GM18517 (cell line): Measurements from ENCODE around the gene C12orf75.
"Not testable (repeated sequence)": the region's sequence is repeated elsewhere in the genome, so short reads cannot be mapped to it uniquely, and the experiment has no call there.

Experiments used
- ATAC-seq: cut with Tn5 transposase; IDR thresholded peaks from one replicate; pipeline ENCODE4 v1.9.1; 2021; ENCODE audit warnings: mild to moderate bottlenecking, moderate library complexity; ENCODE audit not compliant: unreplicated experiment

Gene C12orf75

DNA sequence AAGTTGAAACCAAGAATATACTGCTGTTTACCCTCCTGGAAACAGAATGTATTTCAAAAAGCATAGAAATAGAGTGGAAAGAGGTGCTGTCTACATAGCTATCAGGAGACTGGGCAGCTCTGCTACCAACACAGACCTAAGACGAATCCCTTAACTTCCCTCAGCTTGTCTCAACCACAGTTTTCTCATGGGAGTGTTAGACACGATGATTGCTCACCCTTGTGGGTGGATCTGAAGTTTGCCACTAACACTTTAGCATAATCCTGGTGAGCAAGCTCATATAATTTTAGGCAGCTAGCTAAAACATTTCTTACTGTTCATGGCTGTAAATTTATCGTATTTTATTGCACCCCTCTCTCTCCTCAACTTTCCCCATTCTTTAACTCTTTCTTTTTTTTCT is 38.5 kb downstream of the C12orf75 start:
- no peak for ATAC-seq

DNA sequence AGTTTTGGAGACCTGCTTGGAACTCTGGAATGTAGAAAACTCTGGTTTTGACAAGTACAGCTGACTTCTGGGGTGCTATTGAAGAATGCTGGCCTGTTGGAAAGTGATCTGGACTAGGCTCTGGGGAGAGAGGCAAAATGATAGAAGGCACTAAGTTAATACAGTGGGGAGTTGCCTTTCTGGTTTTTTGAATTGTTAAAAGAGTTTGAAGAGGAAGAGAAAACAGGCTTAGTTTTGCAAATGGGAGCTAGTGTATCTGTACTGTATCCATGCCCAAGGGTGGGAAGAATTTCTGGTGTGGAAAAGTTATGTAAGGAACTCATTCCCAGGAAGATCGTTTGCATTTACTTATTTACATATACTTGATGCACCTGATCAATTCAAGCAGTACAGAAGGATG is 43.8 kb downstream of the C12orf75 start:
- no peak for ATAC-seq

DNA sequence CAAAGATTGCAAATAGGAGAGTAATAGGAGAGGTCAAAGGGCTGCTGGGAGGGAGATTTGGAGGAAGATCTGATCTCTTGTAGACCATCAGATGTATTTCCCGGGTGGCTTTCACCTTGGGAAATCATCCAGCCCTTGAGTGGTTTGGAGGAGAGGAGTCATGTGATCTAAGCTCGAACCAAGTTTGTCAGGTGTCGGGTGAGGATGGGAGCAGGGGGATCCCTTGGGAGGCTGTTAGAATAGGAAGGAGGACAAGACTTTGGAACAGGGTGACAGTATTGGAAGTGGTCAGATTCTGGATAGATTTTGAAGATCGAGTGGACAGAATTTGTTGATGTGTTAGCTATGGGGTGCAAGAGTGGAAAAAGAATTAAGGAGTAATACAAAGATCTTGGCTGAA is 46.6 kb downstream of the C12orf75 start:
- no peak for ATAC-seq

DNA sequence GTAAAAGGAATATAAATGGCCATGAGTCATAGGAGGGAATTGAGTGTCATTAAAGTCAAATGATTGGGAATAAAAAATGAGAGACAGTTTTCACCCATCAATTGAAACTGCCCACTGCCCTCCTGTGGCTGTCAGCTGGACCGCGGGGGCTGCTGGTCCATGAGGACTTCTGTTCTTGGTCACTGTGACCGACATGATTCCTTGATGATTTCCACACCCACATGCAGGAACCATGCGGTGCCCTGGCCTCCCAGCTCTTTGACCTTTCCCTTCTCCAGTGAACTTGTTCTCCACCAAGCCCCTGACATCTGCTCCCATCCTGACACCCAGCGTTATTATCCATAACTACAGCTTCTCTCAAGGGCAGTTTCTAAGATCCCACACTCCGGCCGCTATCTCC is 48.4 kb downstream of the C12orf75 start:
- no peak for ATAC-seq

DNA sequence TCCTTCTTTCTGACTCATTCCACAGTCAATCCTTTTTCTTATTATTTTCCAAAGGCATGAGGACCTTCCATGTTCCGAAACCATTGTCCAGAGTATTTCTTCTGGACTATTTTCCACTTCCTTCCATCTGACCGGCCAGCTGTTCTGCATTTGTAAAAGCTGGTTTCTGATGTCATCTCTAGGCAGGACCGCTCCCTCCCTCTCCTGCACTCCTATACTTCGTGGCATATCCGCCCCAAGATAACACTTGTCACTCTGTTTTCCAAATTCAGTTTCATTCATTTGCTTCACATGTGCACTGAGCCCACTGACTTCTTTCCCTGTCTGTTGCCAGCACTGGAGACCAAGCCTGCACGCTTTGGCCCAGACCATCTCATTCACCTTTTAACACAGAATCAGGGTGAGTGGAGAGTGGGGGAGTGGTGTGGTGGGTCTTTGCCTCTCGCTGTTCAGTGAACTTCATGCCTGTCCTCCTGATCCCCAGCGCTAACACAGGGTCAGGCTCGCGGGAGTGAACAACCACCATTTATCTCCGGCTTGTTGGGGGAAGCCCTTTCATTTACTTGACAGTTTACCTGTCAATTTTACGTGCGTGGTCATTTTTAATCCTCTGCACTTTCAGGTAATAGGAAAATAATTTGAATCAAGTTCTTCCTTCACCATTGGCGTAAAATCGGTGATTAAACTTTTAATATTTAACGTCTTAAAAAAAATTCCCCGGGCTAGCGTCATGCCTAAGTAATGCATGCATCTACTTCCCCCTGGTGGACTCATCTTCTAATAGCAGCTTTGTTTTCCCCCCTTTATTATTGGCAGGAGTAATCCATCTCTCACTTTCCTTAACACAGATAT is 52.5 kb downstream of the C12orf75 start:
- ATAC-seq = no peak

DNA sequence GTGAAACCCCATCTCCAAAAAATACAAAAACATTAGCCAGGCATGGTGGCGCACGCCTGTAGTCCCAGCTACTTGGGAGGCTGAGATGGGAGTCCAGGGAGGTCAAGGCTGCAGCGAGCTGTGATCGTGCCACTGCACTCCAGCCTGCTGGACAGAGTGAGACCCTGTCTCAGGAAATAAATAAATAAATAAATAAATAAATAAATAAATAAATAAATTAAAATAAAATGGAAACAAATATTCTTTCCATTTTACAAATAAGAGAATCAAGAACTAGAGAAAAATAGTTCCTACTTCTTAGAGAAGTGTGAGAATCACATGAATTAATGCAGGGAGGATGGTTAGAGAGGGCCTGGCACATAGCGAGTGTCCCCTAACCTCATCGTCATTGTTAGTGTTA is 53.7 kb downstream of the C12orf75 start:
- no peak for ATAC-seq

DNA sequence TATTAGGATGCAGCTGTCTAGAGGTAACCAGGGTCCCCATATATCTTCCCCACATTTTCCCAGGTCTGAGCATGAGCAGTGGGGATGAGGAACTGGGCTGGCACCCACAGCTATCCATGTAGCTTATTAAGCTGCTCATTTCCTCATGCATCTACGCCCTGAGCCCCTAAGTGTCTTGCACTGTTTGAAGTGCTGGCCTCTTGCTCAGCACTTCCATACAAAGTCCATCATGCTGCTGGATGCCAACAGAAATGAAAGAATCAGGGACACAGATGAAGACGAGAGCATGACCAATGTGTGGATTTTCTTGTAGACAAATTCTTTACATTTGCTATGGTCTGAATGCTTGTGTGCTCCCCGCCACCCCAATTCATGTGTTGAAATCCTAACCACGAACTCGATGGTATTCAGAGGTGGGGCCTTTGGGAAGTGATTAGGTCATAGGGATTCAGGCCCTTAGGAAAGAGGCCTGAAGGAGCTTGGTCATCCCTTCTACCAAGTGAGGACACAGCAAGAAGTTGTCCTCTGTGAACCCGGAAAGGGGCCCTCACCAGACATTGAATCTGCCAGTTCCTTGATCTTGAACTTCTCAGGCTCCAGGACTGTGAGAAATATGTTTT is 54.5 kb downstream of the C12orf75 start:
- ATAC-seq = no peak

DNA sequence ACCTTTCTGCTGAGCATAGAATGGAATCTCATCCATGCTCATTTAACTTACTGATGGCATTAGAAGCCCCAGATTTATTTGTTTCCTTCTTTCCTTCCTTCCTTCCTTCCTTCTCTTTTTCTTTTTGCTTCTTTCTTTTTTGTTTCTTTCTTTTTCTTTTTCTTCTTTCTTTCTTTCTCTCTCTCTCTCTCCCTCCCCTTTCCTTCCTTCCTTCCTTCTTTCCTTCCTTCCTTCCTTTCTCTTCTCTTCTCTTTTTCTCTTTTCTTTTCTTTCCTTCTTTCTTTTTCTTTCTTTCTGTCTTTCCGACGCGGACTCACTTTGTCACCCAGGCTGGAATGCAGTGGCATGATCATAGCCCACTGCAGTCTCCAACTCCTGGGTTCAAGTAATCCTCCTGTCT is 55.9 kb downstream of the C12orf75 start:
- ATAC-seq = no peak

DNA sequence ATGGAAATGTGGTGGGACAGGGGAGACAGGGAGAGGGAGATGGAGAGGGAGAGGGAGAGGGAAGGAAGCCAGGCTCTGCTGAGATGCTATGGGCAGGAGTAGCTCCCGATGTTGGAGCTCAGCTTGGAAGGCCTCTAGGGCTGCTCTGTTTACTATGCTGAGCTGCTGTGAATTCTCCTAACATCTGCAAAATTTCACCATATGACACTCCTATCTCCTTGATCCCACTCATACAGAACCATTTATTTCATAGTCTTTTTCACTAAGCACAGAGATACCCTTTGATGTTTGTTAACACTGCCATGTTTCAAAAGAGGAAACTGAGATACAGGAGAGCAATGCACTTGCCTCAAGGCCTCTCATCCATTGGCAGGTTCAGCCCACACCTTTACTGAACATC is 60.7 kb downstream of the C12orf75 start:
- no peak for ATAC-seq

DNA sequence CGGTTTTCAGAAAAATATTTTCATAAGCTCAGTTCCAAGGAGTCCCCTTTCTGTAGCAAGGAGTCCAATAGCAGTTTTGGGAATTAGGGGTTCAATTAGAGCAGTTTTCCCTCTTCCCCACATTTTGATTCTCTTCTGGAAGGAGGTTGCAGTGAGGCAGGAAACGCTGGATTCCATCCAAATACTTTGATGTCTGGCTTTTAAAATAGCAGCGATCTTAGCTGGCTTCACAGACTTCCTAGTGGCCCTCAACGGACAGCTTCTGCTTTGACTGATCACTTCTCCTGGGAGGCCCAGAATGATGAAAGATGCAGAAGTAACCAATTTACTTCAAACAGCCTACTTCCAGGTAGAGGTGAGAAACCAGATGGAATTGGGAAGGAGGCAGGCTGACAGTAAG is 63.1 kb downstream of the C12orf75 start:
- no peak for ATAC-seq

DNA sequence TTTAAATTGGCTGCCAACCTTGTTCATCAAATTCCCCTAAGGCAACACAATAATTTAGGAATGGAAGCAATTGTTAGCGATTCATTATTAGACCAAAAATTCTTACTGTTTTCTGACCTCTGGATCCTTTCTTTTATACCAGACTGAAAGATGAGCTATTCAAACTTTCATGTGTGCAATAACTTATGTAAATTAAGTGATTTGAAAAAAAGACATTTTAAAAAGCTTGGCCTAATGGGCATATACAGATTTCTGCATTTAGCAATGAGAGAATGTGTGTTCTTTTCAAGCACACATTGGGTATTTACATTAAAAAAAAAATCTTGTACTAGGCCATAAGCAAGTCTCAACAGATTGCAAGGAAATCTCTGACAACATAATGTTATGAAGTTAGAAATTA is 65.5 kb downstream of the C12orf75 start:
- ATAC-seq = no peak

DNA sequence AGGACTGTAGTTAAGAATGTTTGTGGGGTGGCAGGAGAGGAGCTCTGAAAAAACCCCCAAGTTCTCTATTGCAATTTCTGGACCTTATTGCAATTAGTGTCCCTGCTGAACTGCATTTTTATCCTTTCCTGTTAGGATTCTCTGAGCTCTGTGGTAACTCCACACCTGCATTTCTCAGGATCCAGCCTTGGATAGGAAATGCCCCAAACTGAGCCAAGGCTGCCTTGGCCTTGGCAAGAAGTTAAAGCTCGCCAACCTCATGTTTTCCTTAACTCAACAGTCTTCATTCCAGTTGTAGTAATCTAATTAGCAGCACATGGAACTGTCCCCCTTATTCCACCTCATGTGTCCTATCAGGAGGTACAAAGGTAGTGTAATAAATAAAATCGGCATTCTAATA is 66.5 kb downstream of the C12orf75 start:
- ATAC-seq = no peak

DNA sequence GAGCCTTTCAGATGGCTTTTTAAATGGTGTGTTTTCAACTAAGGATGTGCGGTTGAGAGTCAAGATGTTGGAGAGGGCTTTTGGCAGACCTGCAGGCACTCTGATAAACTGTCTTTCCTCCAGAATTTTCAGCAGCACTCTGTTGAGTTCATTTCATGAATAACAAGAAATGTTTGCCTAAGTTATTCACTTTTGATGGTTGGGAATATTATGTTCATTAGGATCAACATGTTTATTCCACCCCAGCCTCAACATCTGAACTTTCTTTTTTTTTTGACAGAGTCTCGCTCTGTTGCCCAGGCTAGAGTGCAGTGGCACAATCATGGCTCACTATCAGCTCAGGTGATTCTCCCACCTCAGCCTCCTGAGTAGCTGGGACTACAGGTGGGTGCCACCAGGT is 68.4 kb downstream of the C12orf75 start:
- no peak for ATAC-seq

DNA sequence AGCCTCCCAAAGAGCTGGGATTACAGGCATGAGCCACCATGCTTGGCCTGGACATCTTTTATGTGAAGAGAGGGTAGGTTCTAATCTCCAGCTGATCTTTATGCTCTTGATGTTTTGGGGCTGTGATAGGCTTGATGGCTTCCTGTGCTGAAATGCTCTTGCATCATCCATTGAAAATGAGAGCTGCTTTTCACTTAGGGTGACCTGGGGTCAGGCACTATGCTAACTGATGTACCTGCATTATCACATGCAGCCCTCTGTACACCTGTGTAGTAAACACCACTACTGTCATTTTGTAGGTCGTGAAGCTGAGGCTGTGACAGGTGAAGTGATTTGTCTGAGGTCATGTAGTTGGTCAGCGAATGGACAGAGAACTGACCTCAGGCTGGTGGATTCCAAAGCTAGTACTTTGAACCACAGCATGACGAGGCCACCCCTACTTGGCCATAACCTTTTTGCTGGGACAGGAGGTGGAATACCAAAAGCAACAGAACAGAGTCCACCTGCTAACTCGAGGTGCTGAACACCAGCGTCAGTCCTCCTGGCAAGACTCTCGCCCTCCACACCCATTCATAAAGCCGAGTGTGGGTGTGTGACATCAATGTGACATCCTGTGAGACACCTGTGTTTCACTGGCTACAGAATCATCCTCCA is 69.1 kb downstream of the C12orf75 start:
- ATAC-seq = no peak

DNA sequence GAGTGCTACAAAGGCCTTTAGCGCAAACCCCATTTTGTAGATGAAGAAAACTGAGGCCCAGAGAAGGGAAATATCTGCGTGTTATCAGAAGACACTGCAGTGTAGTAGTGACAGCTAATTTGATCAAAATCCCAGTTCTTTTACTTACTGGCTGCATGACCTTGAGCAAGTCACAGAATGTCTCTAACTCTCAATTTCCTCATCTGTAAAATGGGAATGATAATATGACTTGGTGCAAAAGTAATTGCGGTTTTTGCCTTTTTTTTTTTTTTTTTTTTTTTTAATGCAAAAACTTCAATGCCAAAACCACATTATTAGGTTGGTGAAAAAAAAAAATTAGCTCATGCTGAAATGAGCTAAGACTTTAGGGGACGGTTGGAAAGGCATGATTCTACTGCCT is 69.7 kb downstream of the C12orf75 start:
- ATAC-seq = no peak

DNA sequence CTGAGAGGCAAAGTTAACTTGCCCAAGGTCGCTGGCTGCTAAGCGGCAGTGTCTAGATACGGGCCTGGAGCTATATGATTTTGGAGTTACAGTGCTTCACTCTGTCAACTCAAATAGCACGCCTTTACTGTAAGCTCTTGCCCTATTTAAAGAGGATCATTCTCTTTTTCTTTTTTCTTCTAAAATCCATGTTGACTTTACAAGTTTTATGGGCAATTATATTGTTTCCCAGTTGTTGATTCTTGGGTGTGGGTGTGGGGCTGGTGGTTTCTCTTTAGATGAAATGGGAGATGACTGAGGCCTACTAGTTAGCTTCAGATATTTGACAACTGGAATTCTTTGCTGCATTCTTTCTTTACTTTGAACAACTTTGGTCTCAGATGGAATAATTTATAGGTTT is 70.7 kb downstream of the C12orf75 start:
- no peak for ATAC-seq

DNA sequence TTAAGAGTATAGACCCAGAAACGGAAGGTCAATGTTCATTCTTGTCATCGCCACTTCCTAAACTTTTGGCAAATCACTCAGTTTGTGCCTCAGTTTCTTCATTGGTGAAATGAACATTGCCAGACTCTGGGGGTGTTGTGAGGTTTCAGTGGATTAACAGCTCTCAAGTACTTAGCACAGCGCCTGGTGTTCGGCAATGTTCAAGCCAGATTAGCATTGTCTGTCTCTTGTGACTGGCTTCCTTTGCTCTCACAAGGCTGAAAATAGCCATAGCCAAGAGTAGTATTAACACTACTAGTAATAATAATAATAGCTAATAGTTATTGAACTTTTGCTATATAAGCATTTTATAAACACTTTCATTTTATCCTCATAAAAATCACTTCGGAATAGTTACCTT is 71.9 kb downstream of the C12orf75 start:
- no peak for ATAC-seq

DNA sequence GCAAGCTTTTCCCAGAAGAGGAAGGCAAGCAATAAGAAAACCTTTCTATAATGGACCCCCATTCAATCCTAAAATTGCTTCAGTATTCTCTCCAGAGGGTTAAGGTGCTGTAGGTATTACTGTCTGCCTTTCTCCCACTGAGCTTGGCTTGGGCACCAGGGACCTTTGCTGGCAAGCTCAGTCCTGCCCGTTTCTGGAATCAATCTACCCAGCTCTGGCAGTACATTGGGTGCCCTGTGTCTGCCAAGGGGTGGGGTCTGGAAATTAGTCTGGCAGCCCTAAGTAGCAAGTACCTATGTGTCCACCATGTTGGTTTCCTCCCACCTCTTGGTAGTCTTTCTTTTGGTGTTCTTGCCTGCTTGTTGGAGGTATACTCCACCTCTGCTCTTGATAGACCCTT is 72.6 kb downstream of the C12orf75 start:
- no peak for ATAC-seq

DNA sequence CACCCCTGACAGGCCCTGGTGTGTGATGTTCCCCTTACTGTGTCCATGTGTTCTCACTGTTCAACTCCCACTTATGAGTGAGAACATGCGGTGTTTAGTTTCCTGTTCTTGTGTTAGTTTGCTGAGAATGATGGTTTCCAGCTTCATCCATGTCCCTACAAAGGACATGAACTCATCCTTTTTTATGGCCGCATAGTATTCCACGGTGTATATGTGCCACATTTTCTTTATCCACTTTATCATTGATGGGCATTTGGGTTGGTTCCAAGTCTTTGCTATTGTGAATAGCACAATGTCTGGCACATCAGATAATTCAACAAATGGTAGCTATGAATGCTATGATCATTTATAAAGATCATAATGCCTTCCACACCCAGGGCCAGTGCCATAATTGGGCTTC is 73.6 kb downstream of the C12orf75 start:
- ATAC-seq = not testable (repeated sequence)

DNA sequence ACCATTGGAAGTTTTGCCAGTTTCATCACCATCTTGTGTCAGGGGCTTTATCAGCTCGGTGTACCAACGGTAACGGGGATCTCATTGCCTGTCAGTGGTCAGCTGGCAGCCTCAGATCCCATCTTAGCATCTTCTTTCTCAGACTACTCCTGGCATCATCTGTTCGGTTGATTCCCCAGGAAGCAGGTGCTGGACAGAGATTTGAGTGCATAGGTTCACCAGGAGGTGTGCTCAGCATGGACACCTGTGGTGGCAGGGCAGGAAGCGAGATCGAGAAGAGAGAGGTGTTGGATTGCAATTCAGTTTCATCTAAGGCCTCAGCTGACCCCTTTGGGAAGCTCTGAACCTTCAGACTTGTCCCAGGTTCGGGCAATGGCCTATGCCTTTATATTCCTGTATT is 76.0 kb downstream of the C12orf75 start:
- ATAC-seq = no peak

DNA sequence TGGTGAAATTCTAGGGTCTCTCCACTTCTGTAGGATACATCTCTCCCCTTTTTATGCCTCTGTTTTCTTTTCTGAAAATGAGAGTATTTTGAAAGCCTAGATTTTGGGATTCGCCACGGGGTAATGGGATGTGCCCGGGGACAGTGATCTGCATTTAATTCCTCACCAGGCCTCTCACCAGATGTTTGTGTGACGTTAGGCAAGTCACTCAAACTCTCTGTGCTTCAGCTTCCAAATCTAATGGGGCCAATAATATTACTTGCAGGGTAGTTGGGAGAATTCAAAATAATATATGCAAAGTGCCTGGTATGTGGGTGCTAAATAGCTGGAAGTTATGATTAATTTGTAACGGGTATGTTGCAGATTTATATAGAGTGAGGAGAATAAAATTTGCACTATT is 78.8 kb downstream of the C12orf75 start:
- ATAC-seq = no peak

DNA sequence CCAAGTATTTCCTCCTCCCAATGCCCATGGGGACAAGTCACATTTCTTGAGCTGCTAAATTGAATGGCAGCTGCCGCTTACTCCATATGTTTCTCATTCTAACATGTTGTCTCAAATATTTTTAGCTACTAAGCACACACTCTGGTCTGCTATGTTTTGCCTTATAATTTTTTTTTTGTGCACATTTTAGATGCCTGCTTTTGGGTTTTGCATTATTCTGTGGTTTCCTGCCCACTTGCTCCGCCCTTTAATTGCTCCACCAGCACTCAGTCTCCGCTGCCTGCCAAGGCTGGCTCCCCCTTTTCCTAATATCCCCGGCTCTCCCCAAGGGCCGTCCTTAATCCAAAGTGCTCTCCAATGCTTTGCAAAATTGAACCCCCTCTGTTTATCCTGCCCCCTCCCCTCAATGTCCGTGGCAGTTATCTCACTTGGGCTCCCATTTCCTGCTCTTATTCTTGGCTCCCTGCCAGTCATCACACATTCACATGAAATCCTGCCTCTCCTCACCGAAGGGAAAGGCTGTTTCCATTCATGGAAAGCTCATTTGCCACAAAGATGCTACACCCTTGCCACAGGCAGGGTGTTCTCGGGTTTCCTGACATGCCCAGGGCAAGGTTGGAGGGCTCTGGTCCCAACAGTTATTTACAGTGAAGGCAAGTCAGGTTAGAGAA is 79.4 kb downstream of the C12orf75 start:
- ATAC-seq = no peak
